ENCODE results near the gene TRIM52.

The TRIM52 gene

GRCh38 chr5:181255836-181256578 is 4.9 kb downstream of the TRIM52 start:
- no peak for ATAC-seq

- ATAC-seq: no peak
These were observed 5.7 kb downstream of the TRIM52 start for GRCh38 chr5:181255276-181255675.

GRCh38 chr5:181248277-181248676 is 12.7 kb downstream of the TRIM52 start:
- no peak for ATAC-seq

- peak; percentile 27 to 29 for ATAC-seq
These were observed 14.5 kb downstream of the TRIM52 start for GRCh38 chr5:181246276-181247049.

GRCh38 chr5:181245427-181246275 is 15.3 kb downstream of the TRIM52 start:
- ATAC-seq: no peak

DNA sequence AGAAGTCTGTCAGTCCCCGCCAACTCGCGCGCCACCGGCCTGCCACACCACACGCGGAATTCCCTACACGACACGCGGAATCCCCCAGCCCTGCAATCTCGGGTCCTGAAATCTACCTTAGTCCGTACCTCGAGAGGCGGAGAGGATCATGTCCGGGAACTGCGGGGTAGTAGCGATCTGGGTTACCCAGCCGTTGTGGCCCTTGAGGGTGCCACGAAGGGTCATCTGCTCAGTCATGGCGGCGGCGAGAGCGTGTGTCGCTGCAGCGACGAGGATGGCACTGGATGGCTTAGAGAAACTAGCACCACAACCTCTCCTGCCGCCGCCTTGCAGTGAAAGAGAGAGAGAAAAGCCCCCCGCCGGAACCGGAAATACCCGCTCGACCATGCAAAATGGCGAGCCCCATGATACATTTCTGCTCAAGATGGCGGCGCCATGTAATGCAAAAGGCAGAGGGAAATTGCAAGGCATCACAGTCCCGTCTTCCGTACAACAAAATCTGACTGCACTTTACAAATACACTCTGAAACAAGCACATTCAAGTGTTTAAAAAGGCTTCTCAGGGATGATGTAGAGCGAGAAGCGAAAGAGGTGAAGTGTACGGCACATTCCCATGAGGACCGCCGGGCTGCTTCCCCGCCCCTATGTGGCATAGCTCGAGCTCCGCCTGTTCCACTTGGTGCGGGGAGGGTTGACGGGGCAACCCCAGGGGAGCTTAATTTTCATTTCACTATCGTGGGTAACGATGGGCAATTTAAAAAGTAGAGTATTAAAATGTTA is 17.2 kb downstream of the TRIM52 start, which contains the start of gene RACK1:
Gene RACK1 (minus strand): TSS at position 343 of the 780 bp plus-strand sequence. CDS start 106 bp downstream, at position 237.
- ATAC-seq: peak; percentile 72 to 73

GRCh38 chr5:181243018-181243563 is 17.9 kb downstream of the TRIM52 start:
- ATAC-seq: peak; percentile 0 to 4

- ATAC-seq: no peak
These were observed 18.9 kb downstream of the TRIM52 start for GRCh38 chr5:181242031-181242451.

DNA sequence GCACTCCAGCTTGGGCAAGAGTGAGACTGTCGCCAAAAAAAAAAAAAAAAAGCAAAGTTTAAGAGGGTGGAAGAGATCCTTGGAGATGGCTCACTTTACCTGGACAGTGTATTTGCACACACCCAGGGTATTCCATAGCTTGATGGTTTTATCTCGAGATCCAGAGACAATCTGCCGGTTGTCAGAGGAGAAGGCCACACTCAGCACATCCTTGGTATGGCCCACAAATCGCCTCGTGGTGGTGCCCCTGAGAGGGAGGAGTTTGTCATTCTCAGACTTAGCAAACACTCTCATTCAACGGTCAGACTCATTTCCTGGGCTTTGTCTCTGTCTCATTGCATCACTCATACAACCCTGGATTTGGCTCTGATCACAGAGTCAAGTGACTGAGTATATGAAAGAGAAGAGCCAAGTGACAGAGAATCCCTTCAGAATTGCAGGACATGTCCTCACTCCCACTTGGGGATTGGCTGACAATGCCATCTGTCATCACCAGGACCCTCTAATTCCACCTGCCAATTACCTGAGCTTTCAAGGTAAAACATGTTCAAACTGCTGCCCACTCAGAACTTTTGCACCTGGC is 19.5 kb downstream of the TRIM52 start:
- peak; percentile 60 to 69 for ATAC-seq

DNA sequence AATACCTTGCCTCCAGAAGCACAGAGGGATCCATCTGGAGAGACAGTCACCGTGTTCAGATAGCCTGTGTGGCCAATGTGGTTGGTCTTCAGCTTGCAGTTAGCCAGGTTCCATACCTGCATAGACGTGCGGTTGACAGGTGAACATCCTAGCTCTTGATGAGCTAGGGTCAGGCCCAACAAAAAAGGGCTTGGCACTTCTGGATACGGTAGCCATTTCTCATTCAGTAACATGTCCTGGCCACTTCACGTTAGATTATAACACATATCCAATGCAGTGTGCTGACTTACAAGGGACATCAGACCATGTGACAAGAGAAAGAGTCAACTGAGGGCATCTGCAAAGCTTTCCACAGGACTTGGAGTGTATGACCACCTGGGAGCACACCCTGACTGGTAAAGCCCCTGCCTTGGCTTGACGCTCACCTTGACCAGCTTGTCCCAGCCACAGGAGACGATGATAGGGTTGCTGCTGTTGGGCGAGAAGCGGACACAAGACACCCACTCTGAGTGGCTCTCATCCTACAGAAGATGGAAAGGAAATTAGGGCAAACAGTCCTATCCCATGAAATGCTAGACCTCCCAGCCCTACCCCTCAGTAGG is 21.8 kb downstream of the TRIM52 start:
- ATAC-seq: no peak

GRCh38 chr5:181237729-181238385 is 23.1 kb downstream of the TRIM52 start:
- ATAC-seq: no peak

DNA sequence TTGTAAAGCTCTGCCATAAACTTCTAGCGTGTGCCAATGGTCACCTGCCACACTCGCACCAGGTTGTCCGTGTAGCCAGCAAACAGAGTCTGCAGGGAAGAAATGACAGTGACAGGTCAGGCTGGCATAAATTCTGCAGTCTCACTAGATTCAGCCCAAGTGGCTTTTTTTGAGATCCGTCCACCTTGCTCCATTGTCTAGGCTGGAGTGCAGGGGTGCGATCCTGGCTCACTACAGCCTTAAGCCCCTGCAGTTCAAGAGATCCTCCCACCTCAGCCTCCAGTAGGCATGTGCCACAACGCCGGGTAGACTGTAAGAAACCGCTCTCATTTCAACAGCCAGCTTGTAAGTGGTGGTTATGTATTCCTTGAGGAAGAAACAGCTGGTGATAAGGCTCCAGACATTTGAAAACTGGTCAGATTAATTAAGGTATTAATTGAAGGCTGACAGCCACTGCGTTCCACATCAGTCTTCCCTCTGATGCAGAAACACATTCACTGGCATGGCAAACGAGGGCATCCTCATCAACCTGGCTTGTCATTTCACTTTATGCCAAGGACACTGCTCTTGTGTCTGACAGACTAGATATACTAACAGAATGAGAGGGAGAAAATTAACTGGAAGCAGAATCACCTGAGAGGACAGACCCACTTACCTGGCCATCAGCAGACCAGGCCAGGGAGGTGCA is 23.8 kb downstream of the TRIM52 start:
- ATAC-seq: no peak

- ATAC-seq: no peak
These were observed 24.5 kb downstream of the TRIM52 start for GRCh38 chr5:181236471-181236870.

DNA sequence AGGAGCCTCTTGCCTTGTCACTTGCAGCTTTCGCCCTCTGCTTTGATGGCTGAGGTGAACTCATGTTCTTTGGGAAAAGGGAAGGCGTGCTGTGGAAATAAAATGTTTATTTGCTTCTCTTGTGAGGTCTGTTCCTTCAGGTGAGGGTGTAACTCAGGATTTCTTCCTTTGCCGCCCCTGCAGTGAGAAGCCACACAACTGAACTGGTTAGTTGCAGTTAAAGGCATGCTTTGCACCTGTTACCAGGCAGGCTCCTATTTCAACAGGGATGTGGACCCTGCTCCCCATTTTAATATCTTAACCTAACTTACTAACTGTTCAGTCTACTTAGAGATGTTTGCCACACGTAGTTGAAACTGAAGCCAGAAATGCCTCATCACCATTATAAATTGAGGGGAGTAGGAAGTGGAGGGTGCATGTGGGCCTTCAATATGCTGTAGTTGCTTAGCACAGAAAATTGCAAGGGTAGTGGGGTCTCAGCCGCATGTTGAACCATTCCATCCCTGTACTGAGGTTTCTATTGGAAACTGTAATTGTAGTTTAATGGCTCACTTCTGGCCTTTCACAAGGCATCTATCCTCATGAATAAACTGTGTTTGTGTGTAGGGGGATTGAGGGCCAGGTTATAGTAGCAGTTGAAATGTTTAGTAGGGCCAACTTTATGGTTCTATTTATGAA is 25.1 kb downstream of the TRIM52 start:
- ATAC-seq: no peak

- ATAC-seq: no peak
These were observed 25.6 kb downstream of the TRIM52 start for GRCh38 chr5:181235323-181235688.

- no peak for ATAC-seq
These were observed 26.3 kb downstream of the TRIM52 start for GRCh38 chr5:181234455-181235306.

DNA sequence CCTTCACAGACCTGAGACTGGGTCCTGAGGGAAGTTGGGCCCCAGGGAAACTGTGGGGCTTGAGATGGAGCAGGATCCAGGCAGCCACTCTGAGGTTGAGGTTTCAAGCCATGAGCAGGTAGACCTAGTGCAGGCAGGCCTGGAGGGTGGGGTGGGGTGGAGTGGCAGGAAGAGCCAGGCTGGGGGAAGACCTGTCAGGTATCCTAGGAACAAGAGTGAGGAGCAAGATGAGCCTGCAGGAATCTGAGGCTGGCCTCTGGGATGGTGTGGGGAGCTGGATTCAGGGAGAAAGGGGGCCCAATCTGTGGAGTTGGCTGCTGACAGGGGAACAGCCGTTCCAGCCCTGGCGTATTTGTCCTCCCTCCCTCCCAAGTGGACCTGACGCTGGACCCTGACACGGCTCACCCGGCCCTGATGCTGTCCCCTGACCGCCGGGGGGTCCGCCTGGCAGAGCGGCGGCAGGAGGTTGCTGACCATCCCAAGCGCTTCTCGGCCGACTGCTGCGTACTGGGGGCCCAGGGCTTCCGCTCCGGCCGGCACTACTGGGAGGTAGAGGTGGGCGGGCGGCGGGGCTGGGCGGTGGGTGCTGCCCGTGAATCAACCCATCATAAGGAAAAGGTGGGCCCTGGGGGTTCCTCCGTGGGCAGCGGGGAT is 27.0 kb downstream of the TRIM52 start:
- ATAC-seq: no peak
